Parathyroid adenoma (tissue), 2 donors: ENCODE measurements around the gene ANGPTL2.

Source experiments
- H2AFZ ChIP-seq: fragments of 300-600 bp; sonication (generic); one replicate; pipeline ENCODE4 v1.7.0; 2017; ENCODE audit warnings: antibody characterized with exemption, mild to moderate bottlenecking
- H3K27ac ChIP-seq: fragments of 300-600 bp; sonication (generic); one replicate; pipeline ENCODE4 v1.7.0; 2017
- H3K27me3 ChIP-seq: fragments of 300-600 bp; sonication (generic); one replicate; pipeline ENCODE4 v1.7.0; 2017; ENCODE audit warnings: low read length; ENCODE audit not compliant: control insufficient read depth, insufficient read depth
- H3K36me3 ChIP-seq: fragments of 300-600 bp; sonication (generic); one replicate; pipeline ENCODE4 v1.7.0; 2017; ENCODE audit warnings: low read length; ENCODE audit not compliant: control insufficient read depth, insufficient read depth
- H3K4me1 ChIP-seq: fragments of 300-600 bp; sonication (generic); one replicate; pipeline ENCODE4 v1.7.0; 2017; ENCODE audit warnings: control low read depth
- H3K4me2 ChIP-seq: fragments of 300-600 bp; sonication (generic); one replicate; pipeline ENCODE4 v1.7.0; 2017; ENCODE audit warnings: low read length
- H3K4me3 ChIP-seq: fragments of 300-600 bp; sonication (generic); one replicate; pipeline ENCODE4 v1.7.0; 2017; ENCODE audit warnings: low read depth, low read length
- H3K79me2 ChIP-seq: fragments of 300-600 bp; sonication (generic); one replicate; pipeline ENCODE4 v1.7.0; 2017; ENCODE audit warnings: control low read depth
- H3K9ac ChIP-seq: fragments of 300-600 bp; sonication (generic); one replicate; pipeline ENCODE4 v1.7.0; 2017; ENCODE audit warnings: mild to moderate bottlenecking
- H3K9me3 ChIP-seq: fragments of 300-600 bp; sonication (generic); one replicate; pipeline ENCODE4 v1.7.0; 2017; ENCODE audit warnings: low read length; ENCODE audit not compliant: control insufficient read depth
- CTCF ChIP-seq: fragments of 300-600 bp; sonication (generic); IDR thresholded peaks from one replicate; pipeline ENCODE4 v1.7.0; 2017; ENCODE audit warnings: antibody characterized with exemption, mild to moderate bottlenecking
- donor health status: primary hyperparathyroidism.

ANGPTL2 gene

GRCh38 chr9:127083138-127083980, 39.1 kb downstream of the ANGPTL2 start:
- Histone ChIP-seq H3K36me3 (no peaks in the 10 kb centered on the region), H3K4me1 (no peaks in the 10 kb centered on the region), H3K9ac (no peak overlapping the region), H3K27me3 (no peaks in the 10 kb centered on the region), H3K9me3 (no peaks in the 10 kb centered on the region), H3K27ac (no peak overlapping the region), H3K4me2 (no peak overlapping the region), H3K4me3 (no peak overlapping the region), H2AFZ (no peak overlapping the region), H3K79me2 (no peaks in the 10 kb centered on the region)
- no peak for TF ChIP-seq CTCF

GRCh38 chr9:127081250-127082185, 40.9 kb downstream of the ANGPTL2 start:
- Histone ChIP-seq H3K4me2 (no peak overlapping the region), H2AFZ (no peak overlapping the region), H3K9me3 (no peaks in the 10 kb centered on the region), H3K9ac (no peak overlapping the region), H3K79me2 (no peaks in the 10 kb centered on the region), H3K4me1 (no peaks in the 10 kb centered on the region), H3K27me3 (no peaks in the 10 kb centered on the region), H3K4me3 (no peak overlapping the region), H3K27ac (no peak overlapping the region), H3K36me3 (no peaks in the 10 kb centered on the region)
- TF ChIP-seq CTCF, result no peak

GRCh38 chr9:127079446-127080140, 42.8 kb downstream of the ANGPTL2 start:
- H3K27ac ChIP-seq, result no peak overlapping the region
- no peaks in the 10 kb centered on the region for H3K9me3 ChIP-seq
- H3K36me3 ChIP-seq, result no peaks in the 10 kb centered on the region
- no peaks in the 10 kb centered on the region for H3K27me3 ChIP-seq
- H3K4me1 ChIP-seq, result no peaks in the 10 kb centered on the region
- no peaks in the 10 kb centered on the region for H3K79me2 ChIP-seq
- H3K9ac ChIP-seq, result no peak overlapping the region
- H3K4me3 ChIP-seq, result no peak overlapping the region
- H3K4me2 ChIP-seq, result no peak overlapping the region
- TF ChIP-seq CTCF, result no peak
- no peak overlapping the region for H2AFZ ChIP-seq

- no peaks in the 10 kb centered on the region for H3K9me3 ChIP-seq
- no peak overlapping the region for H3K4me3 ChIP-seq
- no peaks in the 10 kb centered on the region for H3K36me3 ChIP-seq
- H3K27ac ChIP-seq, result no peak overlapping the region
- no peaks in the 10 kb centered on the region for H3K79me2 ChIP-seq
- H2AFZ ChIP-seq, result no peak overlapping the region
- H3K27me3 ChIP-seq, result no peaks in the 10 kb centered on the region
- H3K9ac ChIP-seq, result no peak overlapping the region
- H3K4me1 ChIP-seq, result no peaks in the 10 kb centered on the region
- no peak overlapping the region for H3K4me2 ChIP-seq
- no peak for TF ChIP-seq CTCF
Measured at GRCh38 chr9:127078988-127079387, 43.4 kb downstream of the ANGPTL2 start.
